Tibial artery (tissue), 4 donors: Measurements from ENCODE around the gene HTD2.

Experiments
- DNase-seq, 2 donors: peaks; one replicate each; pipeline ENCODE4 v3.0.0-alpha.2; 2019
- H3K27ac ChIP-seq, 2 donors: fragments of 200-600 bp; sonication (generic) in 1 of 2; 1 replicate in 1 of 2; 2 replicates in 1 of 2; pipeline ENCODE4 v1.5.1; 2018 to 2019; ENCODE audit warnings: mild to moderate bottlenecking in 1 of 2
- H3K27me3 ChIP-seq, 2 donors: fragments of 200-600 bp; sonication (generic) in 1 of 2; one replicate each; pipeline versions ENCODE4 v1.5.1 to v1.6.0; 2016 to 2019
- H3K36me3 ChIP-seq, 3 donors: fragments of 200-600 bp; sonication (generic) in 2 of 3; one replicate each; pipeline ENCODE4 v1.5.1; 2016 to 2019; ENCODE audit warnings: mild to moderate bottlenecking in 2 of 3
- H3K4me1 ChIP-seq, 4 donors: fragments of 200-600 bp; sonication (generic) in 2 of 4; 1 replicate in 3 of 4; 2 replicates in 1 of 4; pipeline ENCODE4 v1.5.1; 2016 to 2019
- H3K4me3 ChIP-seq, 2 donors: fragments of 200-600 bp; sonication (generic) in 1 of 2; 1 replicate in 1 of 2; 2 replicates in 1 of 2; pipeline ENCODE4 v1.5.1; 2018 to 2019; ENCODE audit warnings: mild to moderate bottlenecking in 2 of 2
- H3K9me3 ChIP-seq, 3 donors: fragments of 200-600 bp; sonication (generic) in 1 of 3; one replicate each; pipeline ENCODE4 v1.5.1; 2016 to 2019
- CTCF ChIP-seq, 2 experiments: fragments of 200-600 bp in 1 of 2; fragments of 450-650 bp in 1 of 2; IDR thresholded peaks; one replicate each; pipeline ENCODE4 v1.5.1; 2017 to 2019; ENCODE audit warnings: antibody characterized with exemption in 2 of 2, mild to moderate bottlenecking in 1 of 2, moderate library complexity in 1 of 2
- intact Hi-C: fragments of 100-400 bp; cut with DNase I; formaldehyde crosslinking; loops from one replicate; pipeline ENCODE4 v1.15.0; 2023; ENCODE audit warnings: low total_unique reads

Gene HTD2

DNA sequence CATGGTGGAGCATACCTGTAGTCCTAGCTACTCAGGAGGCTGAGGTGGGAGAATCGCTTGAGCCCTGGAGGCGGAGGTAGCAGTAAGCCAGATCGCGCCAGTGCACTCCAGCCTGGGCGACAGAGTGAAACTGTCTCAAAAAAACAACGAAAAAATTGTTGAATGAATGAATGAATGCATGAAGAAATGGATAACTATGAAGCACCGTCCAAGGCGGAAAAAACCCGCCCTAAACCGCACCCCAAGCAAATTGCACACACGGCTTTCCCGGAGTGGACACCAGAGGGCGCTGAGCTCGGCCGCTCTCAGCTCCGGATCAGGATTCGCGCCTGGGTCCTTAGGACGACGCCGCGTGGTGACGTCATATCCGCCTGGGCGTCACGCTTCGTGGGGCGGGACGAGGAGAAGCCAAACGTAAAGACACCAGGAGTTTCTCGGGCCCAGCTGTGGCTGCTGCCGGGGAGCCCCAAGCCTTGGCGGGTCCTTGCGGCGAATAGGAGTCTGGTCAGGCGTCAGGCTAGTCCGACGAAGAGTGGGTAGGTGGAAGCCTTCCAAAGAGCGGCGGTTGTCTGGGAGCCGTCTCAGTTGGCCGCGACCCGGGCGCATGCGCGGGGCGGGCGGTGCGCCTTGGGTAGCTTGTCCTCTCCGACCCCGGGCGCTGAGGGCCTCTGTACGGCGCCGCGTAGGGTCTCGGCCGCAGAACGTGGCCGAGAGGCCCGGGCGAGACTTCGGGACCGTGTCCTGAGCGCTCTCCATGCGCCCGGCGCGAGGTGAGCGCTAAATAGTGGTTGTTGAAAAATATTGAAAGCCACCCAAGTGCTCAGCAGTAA lies at the start of gene HTD2, which contains the start of gene RPP14:
TSS of gene HTD2 (plus strand) at position 639 of the 830 bp plus-strand sequence. CDS start 11,094 bp downstream, outside the sequence.
TSS of gene RPP14 (plus strand) at position 364 of the 830 bp plus-strand sequence. CDS start 4,085 bp downstream, outside the sequence.
- DNase-seq: peak; percentile 96 to 99
- Histone ChIP-seq H3K9me3 (no peaks in the 10 kb centered on the region), H3K4me3 (peak within 1 kb of the TSS; percentile 84 to 94), H3K36me3 (peaks cover 9 to 16% (median 12%) of the 10 kb centered on the region in 3 donors), H3K27me3 (peaks cover 0 to 1% of the 10 kb centered on the region in 2 donors), H3K4me1 (peaks cover 5 to 30% (median 23%) of the 10 kb centered on the region in 4 donors), H3K27ac (peak within 1 kb of the TSS; percentile 90 to 97)
- intact Hi-C loops: loop anchor here (5.0 kb wide), 1 partner anchor 69 kb away; the partner anchor contains the start of gene ABHD6
- TF ChIP-seq CTCF (IDR thresholded peaks at IDR 0.05): peak; percentile 92 to 94

- Histone ChIP-seq H3K27me3 (no peaks in the 10 kb centered on the region), H3K27ac (no peak overlapping the region), H3K4me3 (no peak overlapping the region), H3K36me3 (peaks cover 13 to 20% (median 15%) of the 10 kb centered on the region in 3 donors), H3K9me3 (no peaks in the 10 kb centered on the region), H3K4me1 (no peaks in the 10 kb centered on the region)
- intact Hi-C loops: no loop called here
- TF ChIP-seq CTCF (IDR thresholded peaks at IDR 0.05): no peak
- DNase-seq: no peak
These were observed 47.8 kb upstream of the HTD2 start for GRCh38 chr3:58258392-58259055.

DNA sequence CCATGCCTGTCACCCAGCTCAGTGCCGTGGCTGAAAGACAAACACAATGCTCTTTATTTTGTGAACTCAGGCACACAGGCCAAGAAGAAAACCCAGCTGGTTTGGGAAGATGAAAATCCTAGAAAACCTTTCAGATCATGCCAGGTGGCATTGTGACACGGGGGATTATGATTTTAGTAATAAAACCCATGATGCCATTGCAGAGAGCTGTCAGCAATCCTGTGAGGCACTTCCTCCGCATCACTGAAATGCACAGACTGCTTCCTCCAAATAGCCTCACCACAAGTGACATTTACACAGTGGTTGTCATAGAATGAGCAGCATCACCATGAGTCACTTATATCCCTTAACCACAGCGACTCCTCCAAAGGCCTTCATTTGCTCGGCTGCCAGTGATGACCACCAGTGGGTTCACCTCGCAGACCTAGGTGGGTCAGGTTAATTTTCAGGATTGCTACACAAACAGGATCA lies 46.0 kb upstream of the HTD2 start:
- no peak overlapping the region for H3K27ac ChIP-seq
- H3K4me3 ChIP-seq: no peak overlapping the region
- intact Hi-C loops: no loop called here
- DNase-seq: no peak
- H3K36me3 ChIP-seq: peaks cover 13 to 20% (median 15%) of the 10 kb centered on the region in 3 donors
- no peak for TF ChIP-seq CTCF (IDR thresholded peaks at IDR 0.05)
- H3K9me3 ChIP-seq: no peaks in the 10 kb centered on the region
- H3K4me1 ChIP-seq: no peaks in the 10 kb centered on the region
- H3K27me3 ChIP-seq: no peaks in the 10 kb centered on the region

GRCh38 chr3:58260733-58261132 lies 45.6 kb upstream of the HTD2 start:
- H3K27ac ChIP-seq: no peak overlapping the region
- no peaks in the 10 kb centered on the region for H3K4me1 ChIP-seq
- DNase-seq: no peak
- H3K4me3 ChIP-seq: no peak overlapping the region
- intact Hi-C loops: no loop called here
- TF ChIP-seq CTCF (IDR thresholded peaks at IDR 0.05): no peak
- H3K36me3 ChIP-seq: peaks cover 13 to 20% (median 15%) of the 10 kb centered on the region in 3 donors
- no peaks in the 10 kb centered on the region for H3K27me3 ChIP-seq
- no peaks in the 10 kb centered on the region for H3K9me3 ChIP-seq

DNA sequence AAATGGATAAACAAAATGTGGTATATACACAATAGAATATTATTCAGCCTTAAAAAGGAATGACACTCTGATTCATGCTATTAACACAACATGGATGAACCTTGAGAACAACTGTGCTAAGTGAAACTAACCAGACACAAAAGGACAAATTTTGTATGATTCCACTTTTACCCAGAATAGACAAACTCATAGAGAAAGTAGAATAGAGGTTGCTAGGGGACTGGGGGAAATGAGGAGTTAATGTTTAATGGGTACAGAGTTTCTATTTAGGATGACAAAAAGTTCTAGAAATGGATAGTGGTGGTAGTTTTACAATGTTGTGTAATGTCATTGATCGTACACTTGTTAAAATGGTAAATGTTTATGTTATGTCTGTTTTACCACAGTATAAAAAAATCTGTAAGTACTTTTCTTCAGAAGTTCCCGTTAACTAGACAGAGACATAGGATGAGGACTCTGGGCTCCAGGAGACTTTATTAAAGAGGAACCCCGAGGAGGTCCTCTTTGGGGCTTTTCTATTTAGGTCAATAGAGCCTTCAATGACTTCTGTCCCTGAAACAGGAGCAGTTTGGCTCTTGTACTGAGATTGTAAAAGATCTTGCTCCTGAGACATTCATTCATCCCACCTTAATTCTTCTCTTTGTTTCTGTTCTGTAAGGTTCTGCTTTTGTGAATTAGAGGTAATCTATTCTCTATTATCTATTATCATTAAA lies 44.2 kb upstream of the HTD2 start:
- no peaks in the 10 kb centered on the region for H3K9me3 ChIP-seq
- intact Hi-C loops: no loop called here
- TF ChIP-seq CTCF (IDR thresholded peaks at IDR 0.05): no peak
- DNase-seq: no peak
- H3K36me3 ChIP-seq: peaks cover 13 to 17% (median 16%) of the 10 kb centered on the region in 3 donors
- no peak overlapping the region for H3K27ac ChIP-seq
- H3K27me3 ChIP-seq: no peaks in the 10 kb centered on the region
- no peak overlapping the region for H3K4me3 ChIP-seq
- H3K4me1 ChIP-seq: no peaks in the 10 kb centered on the region
